A549 treated with Mapracorat at 1 μM for 4 hours (cell line): ENCODE measurements around the gene CSRNP3. TPM values are rescaled to one million over a fixed set of nuclear protein-coding genes. Genes with fewer than 3 reads are reported as not detected.

Experiments used
- total RNA-seq: library from RNA; stranded (reverse); fragments of 200-300 nt; extraction: Qiagen RNA extraction; gene quantifications from 5 replicates; pipeline ENCODE4 v1.2.3, GENCODE V29; 2022

CSRNP3 gene, protein sequence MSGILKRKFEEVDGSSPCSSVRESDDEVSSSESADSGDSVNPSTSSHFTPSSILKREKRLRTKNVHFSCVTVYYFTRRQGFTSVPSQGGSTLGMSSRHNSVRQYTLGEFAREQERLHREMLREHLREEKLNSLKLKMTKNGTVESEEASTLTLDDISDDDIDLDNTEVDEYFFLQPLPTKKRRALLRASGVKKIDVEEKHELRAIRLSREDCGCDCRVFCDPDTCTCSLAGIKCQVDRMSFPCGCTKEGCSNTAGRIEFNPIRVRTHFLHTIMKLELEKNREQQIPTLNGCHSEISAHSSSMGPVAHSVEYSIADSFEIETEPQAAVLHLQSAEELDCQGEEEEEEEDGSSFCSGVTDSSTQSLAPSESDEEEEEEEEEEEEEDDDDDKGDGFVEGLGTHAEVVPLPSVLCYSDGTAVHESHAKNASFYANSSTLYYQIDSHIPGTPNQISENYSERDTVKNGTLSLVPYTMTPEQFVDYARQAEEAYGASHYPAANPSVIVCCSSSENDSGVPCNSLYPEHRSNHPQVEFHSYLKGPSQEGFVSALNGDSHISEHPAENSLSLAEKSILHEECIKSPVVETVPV
- total RNA-seq: not detected in 5 replicates

DNA sequence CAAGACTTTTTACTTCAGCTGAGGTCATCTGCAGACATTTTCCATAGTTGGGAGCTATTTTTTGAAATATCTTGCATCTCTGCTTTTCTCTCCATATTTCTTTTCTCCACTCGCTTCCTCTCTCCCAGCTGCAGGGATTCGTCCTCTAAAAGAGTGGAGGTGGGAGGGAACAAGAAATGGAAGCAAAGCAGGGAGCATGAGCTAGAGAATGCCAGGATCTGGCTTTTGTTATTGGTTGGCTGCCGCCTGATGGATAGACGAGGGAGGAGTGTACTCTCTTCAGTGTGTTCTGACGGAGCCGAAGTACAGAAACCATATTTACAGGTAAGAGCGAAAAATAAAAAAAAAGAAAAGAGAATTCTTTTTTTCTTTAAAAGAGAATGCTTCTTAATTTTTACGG, at the start of gene CSRNP3:
Gene CSRNP3, plus strand, starts transcription at position 282 of the 400 bp plus-strand sequence. CDS start 125,368 bp downstream, outside the sequence.

Other genes with a start within 250 kb of the CSRNP3 start
- gene SCN2A, start 230.3 kb upstream of the CSRNP3 start, total RNA-seq: not detected in 5 replicates